ENCODE measurements around the gene SLAMF8.
A peak's percentile ranks its signal among the peaks of the same experiment; 100 is the strongest.

The SLAMF8 gene

DNA sequence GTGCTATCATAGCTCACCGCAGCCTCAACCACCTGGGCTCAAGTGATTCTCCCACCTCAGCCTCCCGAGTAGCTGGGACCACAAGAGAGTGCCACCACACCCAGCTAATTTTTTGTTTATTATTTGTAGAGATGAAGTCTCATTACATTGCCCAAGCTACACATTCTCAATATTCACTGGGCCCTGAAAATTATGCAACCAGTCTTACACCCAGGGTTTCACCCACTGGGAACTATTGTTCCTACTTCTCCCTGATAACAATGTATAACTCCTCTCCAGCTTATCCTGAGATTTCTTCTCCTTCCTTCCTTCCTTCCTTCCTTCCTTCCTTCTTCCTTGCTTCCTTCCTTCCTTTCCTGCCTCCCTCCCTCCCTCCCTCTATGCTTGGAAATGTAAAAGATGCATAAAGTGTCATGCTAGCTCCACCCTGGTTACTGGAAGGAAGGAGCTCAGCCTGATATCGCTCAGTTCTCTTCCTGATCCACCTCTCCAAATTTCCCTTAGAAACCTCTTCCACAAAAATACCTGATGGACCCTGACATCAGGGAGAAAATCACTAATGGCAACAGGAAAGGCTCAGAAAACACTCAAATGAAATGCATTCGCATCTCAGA is 47.0 kb downstream of the SLAMF8 start:
- no peak for DNase-seq

DNA sequence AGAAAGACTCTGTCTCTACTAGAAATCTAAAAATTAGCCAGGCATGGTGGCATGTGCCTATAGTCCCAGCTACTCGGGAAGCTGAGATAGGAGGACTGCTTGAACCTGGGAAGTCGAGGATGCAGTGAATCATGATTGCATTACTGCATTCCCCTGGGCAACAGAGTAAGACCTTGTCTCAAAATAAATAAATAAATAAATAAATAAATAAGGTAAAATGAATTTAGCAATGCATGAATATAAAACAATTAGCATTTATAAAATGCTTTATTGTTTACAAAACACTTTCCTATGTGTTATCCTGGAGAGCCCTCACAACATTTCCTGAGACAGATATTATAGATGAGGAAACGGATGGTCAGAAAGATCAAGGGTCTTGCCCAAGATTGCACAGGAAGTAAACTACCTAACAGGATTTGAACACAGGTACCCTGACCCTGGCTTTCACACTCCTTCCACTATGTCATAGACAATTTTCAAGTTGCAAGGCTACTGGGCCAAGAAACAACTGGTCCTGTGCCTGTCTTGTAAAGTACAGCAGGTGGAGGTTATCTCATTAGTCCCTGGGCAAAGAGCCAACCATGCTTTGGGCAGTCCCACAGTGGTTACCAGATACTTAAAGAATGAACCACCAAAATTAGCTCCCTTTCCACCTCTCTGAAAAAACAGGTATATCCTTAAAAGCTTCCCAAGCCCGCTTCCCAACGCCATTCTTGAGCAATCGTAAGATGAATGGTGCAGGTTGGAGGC is 51.2 kb downstream of the SLAMF8 start:
- no peak for DNase-seq

DNA sequence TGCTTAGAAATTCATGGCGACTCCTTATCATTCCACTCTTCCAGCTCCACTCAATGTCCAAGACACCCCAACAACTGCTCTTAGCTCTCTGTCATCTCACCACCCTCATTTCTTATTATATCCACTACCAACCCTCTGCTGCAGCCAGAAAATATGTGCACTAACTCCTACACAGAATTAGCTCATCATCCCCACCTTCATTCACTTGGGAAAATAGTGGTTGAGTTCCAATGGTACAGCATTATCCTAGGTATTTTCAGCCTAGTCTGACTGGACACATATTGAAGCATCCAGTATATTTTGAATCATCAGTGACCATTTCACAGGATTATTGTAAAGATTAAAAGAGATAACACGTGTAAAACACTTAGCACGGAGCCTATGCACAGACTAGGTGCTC is 52.5 kb downstream of the SLAMF8 start:
- DNase-seq, result no peak

DNA sequence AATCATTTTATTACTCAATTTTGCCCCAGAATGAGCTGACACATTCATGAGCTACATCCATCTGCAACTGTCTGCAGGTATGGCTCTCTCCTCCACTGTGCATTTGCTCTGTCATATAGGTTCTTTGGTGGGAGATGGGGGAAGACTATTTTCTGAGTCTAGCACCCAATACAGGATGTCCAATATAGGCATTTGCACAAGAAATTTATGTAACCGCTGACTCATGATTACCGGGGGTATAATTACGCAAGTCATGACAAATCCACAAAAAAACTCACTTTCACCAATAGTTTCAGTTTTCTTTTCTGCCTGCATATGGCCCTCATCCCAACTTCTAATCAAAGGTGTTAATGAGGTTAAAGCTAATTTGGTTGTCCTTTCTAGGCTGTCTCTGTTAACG is 53.3 kb downstream of the SLAMF8 start:
- DNase-seq, result no peak

DNA sequence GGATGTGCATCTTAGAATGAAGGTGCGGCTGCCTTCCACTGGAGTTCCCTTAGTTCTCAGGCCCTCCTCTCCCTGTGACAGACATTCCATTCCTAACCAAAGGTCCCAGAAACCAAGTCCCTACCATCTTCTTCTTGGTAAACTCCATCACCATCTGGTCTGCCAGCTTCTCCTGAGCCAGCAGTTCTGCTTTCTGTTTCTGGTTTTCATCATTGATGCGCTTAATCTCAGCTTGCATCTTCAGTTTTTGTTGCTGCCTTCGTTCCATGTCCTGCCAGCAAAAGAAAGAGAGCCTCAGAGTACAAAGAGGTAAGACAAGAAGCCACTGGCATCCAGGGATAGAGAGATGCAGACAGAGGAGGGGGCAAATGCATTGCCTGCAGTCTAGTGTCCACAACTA is 53.8 kb downstream of the SLAMF8 start:
- DNase-seq, result no peak

DNA sequence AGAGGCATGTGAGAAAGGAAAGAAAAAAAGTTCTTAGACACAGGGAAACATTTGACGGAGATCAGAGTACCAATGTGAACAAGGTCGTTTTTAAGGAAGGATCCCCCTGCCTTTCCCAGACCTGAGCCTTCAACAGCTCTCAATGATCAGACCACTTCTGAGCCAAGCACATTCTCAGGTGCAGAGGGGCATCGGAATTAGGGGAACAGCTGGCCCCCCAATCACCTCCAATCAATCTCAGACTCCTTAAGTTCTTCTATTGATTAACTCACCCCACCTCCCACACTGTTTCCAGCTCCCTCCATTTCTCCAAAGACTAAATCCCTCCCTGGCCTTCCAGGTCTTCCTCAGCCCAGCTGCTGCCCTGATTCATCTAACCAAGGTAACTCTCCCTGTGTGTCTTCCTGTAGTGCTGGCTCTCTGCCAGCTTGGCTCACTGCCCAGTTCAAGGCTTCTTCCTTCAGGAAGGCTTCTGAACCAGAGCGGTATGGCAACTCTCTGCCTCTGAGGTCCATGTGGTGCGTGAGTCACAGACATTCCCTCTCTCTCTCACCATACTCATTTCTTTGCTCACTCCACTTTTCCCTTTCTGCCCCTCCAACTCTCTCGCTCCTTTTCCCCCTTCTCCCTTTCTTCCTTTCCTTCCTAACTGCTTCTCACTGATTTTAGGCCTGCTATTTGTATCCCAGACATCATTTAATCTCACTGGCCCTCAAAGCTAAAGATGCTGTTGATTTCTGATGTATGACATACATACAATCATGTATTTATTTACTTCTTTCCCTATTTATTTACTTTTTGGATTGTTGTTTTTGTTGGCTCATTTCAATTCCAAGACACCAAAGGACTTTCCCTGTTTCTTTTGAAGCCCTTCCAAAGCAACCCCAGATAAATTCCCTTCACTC is 55.2 kb downstream of the SLAMF8 start:
- DNase-seq, result peak in 5 of 6 experiments; percentile 4 to 38 (median 18)

DNA sequence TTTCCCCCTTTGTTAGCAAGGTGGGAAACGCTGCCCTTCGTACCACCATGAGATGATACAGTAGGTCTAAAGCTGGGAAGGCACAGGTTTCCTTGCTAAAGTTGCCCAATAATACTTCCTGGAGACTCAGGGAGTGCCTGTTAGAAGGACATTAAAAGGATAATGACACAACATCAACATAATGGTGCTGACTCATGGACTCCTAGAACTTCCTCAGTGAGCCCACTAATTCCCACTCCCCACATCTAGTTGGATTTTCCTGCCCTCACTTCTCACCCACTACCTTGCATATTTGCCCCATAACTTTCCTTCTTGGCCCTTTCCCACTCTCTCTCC is 55.8 kb downstream of the SLAMF8 start:
- DNase-seq, result no peak

DNA sequence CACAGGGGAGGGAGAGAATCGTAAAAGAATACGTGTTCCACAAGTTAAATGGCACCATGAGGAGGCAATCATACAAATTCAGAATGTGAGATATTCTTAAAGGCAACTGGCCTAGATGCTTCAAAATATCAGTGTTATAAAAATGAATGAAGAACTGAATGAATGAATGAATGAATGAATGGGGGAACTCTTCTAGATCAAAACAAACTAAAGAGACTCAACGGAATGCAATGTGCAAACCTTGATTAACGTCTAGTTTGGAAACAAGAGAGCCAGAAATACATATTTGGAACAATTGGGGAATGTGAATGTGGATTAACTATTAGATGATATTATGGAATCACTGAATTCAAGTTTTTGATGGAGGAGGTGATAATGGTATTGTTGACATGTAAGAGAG is 56.5 kb downstream of the SLAMF8 start:
- no peak for DNase-seq

DNA sequence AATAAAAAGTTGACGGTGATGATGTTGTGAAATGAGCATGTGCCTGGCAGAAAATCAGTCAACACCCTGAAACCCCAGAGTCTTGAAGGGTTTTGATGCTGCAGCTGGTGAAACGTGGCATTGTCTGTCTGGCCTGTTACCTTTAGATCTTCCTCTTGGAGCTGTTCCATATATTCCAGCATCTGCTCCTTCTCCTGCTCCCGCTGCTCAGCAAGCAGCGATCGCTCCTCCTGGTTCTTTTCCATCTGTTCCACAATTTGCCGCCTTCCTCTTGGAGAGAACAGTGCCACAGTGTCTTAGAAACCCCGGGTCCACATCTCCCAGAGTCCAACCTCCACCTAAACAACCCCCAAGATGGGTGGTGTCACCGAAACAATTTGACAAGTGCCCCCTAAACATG is 57.6 kb downstream of the SLAMF8 start:
- DNase-seq, result no peak

Measured in stimulated activated naive CD4-positive, alpha-beta T cell (primary cell).